Neural crest cell (in vitro differentiated cells): ENCODE measurements around the gene PTPN4. TPM values are rescaled to one million over a fixed set of nuclear protein-coding genes. Genes with fewer than 3 reads are reported as not detected.

Experiments used
- DNase-seq: peaks from one replicate; pipeline ENCODE4 v3.0.0; 2021; ENCODE audit warnings: low read depth, mixed read lengths, low spot score
- H3K27ac Mint-ChIP-seq: one replicate; pipeline ENCODE4 v1.8.0; 2021; ENCODE audit warnings: mild to moderate bottlenecking, mixed read lengths; ENCODE audit not compliant: unreplicated experiment
- H3K27me3 Mint-ChIP-seq: 2 replicates; pipeline ENCODE4 v1.8.0; 2021; ENCODE audit warnings: low read depth, mild to moderate bottlenecking, mixed read lengths
- H3K36me3 Mint-ChIP-seq: 2 replicates; pipeline ENCODE4 v1.8.0; 2021; ENCODE audit warnings: low read depth, mild to moderate bottlenecking, mixed read lengths
- H3K4me1 Mint-ChIP-seq: 2 replicates; pipeline ENCODE4 v1.8.0; 2021; ENCODE audit warnings: mixed read lengths
- H3K4me3 Mint-ChIP-seq: one replicate; pipeline ENCODE4 v1.8.0; 2021; ENCODE audit warnings: mild to moderate bottlenecking, mixed read lengths
- H3K9me3 Mint-ChIP-seq: 2 replicates; pipeline ENCODE4 v1.8.0; 2021; ENCODE audit warnings: mixed read lengths
- CTCF ChIP-seq: fragments of 200-600 bp; sonication (generic); conservative IDR thresholded peaks from 2 replicates; pipeline ENCODE4 v1.5.0; 2021; ENCODE audit warnings: antibody characterized with exemption, mild to moderate bottlenecking
- total RNA-seq: library from RNA; stranded (reverse); gene quantifications from 2 replicates; pipeline ENCODE4 v1.2.1, GENCODE V29; 2021

PTPN4 gene
- total RNA-seq, 1 donor from 2014 or later, result 39.3 TPM

- no peak for TF ChIP-seq CTCF
- Mint-ChIP-seq H3K4me1 (peaks cover 18% of the 10 kb centered on the region), H3K36me3 (no peaks in the 10 kb centered on the region), H3K4me3 (no peak overlapping the region), H3K27me3 (peaks cover 10% of the 10 kb centered on the region), H3K9me3 (no peaks in the 10 kb centered on the region), H3K27ac (no peak overlapping the region)
- no peak for DNase-seq
These were observed 2.9 kb upstream of the PTPN4 start for GRCh38 chr2:119756837-119757236.

- H3K9me3 Mint-ChIP-seq, result no peaks in the 10 kb centered on the region
- no peak for TF ChIP-seq CTCF
- peak overlapping the region; percentile 51 for H3K27ac Mint-ChIP-seq
- no peak for DNase-seq
- peaks cover 37% of the 10 kb centered on the region for H3K4me1 Mint-ChIP-seq
- peak overlapping the region; percentile 96 for H3K4me3 Mint-ChIP-seq
- H3K27me3 Mint-ChIP-seq, result peaks cover 5% of the 10 kb centered on the region
- no peaks in the 10 kb centered on the region for H3K36me3 Mint-ChIP-seq
These were observed 756 bp upstream of the PTPN4 start for GRCh38 chr2:119758881-119759450.

GRCh38 chr2:119760237-119760955, 674 bp downstream of the PTPN4 start:
- DNase-seq, result no peak

GRCh38 chr2:119760956-119761275, 1.2 kb downstream of the PTPN4 start:
- peak overlapping the region; percentile 9 for H3K27ac Mint-ChIP-seq
- no peaks in the 10 kb centered on the region for H3K9me3 Mint-ChIP-seq
- no peak for DNase-seq
- TF ChIP-seq CTCF, result no peak
- H3K4me3 Mint-ChIP-seq, result peak overlapping the region; percentile 82
- H3K4me1 Mint-ChIP-seq, result peaks cover 54% of the 10 kb centered on the region
- H3K36me3 Mint-ChIP-seq, result peaks cover 2% of the 10 kb centered on the region
- peaks cover 3% of the 10 kb centered on the region for H3K27me3 Mint-ChIP-seq

More at GRCh38 chr2:119760237-119760955, 674 bp downstream of the PTPN4 start:
- Mint-ChIP-seq H3K36me3 (no peaks in the 10 kb centered on the region), H3K4me1 (peaks cover 50% of the 10 kb centered on the region), H3K27me3 (peaks cover 3% of the 10 kb centered on the region), H3K27ac (peak overlapping the region; percentile 94), H3K4me3 (peak overlapping the region; percentile 82), H3K9me3 (no peaks in the 10 kb centered on the region)
- no peak for TF ChIP-seq CTCF

GRCh38 chr2:119764832-119765231, 5.1 kb downstream of the PTPN4 start:
- peak overlapping the region; percentile 55 for H3K4me3 Mint-ChIP-seq
- no peak overlapping the region for H3K27ac Mint-ChIP-seq
- no peaks in the 10 kb centered on the region for H3K9me3 Mint-ChIP-seq

More at GRCh38 chr2:119764832-119765231, 5.1 kb downstream of the PTPN4 start:
- H3K4me1 Mint-ChIP-seq, result peaks cover 47% of the 10 kb centered on the region
- peaks cover 2% of the 10 kb centered on the region for H3K36me3 Mint-ChIP-seq
- no peaks in the 10 kb centered on the region for H3K27me3 Mint-ChIP-seq
- DNase-seq, result no peak
- no peak for TF ChIP-seq CTCF
